Endometrial microvascular endothelial cells (primary cell): ENCODE measurements around the gene ARL2. TPM values are rescaled to one million over a fixed set of nuclear protein-coding genes. Genes with fewer than 3 reads are reported as not detected.
"Not testable (repeated sequence)": the region's sequence is repeated elsewhere in the genome, so short reads cannot be mapped to it uniquely, and the experiment has no call there.

Experiments used
- in situ Hi-C: cut with HindIII; loops from 2 replicates; pipeline ENCODE4 v1.10.0; 2017; ENCODE audit warnings: low sequenced_read_pairs, low pct_unique_long_range_greater_than_20kb; ENCODE audit errors: inconsistent ontology term
- total RNA-seq: library from RNA; depleted of rRNA; stranded (reverse); fragments of >200 nt; gene quantifications from one replicate; pipeline ENCODE4 v1.2.3, GENCODE V29; 2015; ENCODE audit errors: inconsistent ontology term

ARL2 gene
- total RNA-seq, 1 donor from 2014 or later, result 92.0 TPM

GRCh38 chr11:65002706-65003105 is 11.3 kb upstream of the ARL2 start:
- in situ Hi-C loops, result no loop called here

- in situ Hi-C loops, result no loop called here
These were observed 10.7 kb upstream of the ARL2 start for GRCh38 chr11:65003282-65003681.

- in situ Hi-C loops, result not testable (repeated sequence)
These were observed 10.0 kb upstream of the ARL2 start for GRCh38 chr11:65003968-65004367.

GRCh38 chr11:65008016-65008415 is 5.9 kb upstream of the ARL2 start:
- in situ Hi-C loops, result no loop called here

- in situ Hi-C loops, result no loop called here
These were observed 5.1 kb upstream of the ARL2 start for GRCh38 chr11:65008873-65009272.

- in situ Hi-C loops, result no loop called here
These were observed 651 bp upstream of the ARL2 start for GRCh38 chr11:65013130-65013887.

- in situ Hi-C loops, result no loop called here
These were observed 817 bp downstream of the ARL2 start for GRCh38 chr11:65014726-65015227.

- in situ Hi-C loops, result no loop called here
These were observed 2.7 kb downstream of the ARL2 start for GRCh38 chr11:65016705-65017104.

- in situ Hi-C loops, result no loop called here
These were observed 4.0 kb downstream of the ARL2 start for GRCh38 chr11:65017937-65018336.

- in situ Hi-C loops, result no loop called here
These were observed 5.9 kb downstream of the ARL2 start for GRCh38 chr11:65019824-65020223.

GRCh38 chr11:65021003-65021402 is 7.0 kb downstream of the ARL2 start:
- in situ Hi-C loops, result no loop called here

- in situ Hi-C loops, result no loop called here
These were observed 7.5 kb downstream of the ARL2 start for GRCh38 chr11:65021509-65021908.

- in situ Hi-C loops, result not testable (repeated sequence)
These were observed 9.5 kb downstream of the ARL2 start for GRCh38 chr11:65023502-65023901.

- in situ Hi-C loops, result no loop called here
These were observed 12.8 kb downstream of the ARL2 start for GRCh38 chr11:65026810-65027209.

GRCh38 chr11:65027213-65028067 is 13.5 kb downstream of the ARL2 start, which contains the start of gene SNX15:
TSS of gene SNX15 (plus strand) at chr11:65027439. CDS start at chr11:65027538, 99 bp downstream.
- in situ Hi-C loops, result no loop called here

- in situ Hi-C loops, result no loop called here
These were observed 18.3 kb downstream of the ARL2 start for GRCh38 chr11:65032216-65032615.

GRCh38 chr11:65034423-65034822 is 20.5 kb downstream of the ARL2 start:
- in situ Hi-C loops, result no loop called here

GRCh38 chr11:65035579-65035978 is 21.6 kb downstream of the ARL2 start:
- in situ Hi-C loops, result no loop called here

- in situ Hi-C loops, result no loop called here
These were observed 23.0 kb downstream of the ARL2 start for GRCh38 chr11:65036931-65037330.

- in situ Hi-C loops, result no loop called here
These were observed 26.5 kb downstream of the ARL2 start for GRCh38 chr11:65040520-65040846.
